HCT116 (cell line): Measurements from ENCODE around the gene CSNK1E. TPM values are rescaled to one million over a fixed set of nuclear protein-coding genes. Genes with fewer than 3 reads are reported as not detected.

Source experiments
- ATAC-seq: fragments of 200-7000 bp; cut with Tn5 transposase; 2 replicates; pipeline ENCODE4 v1.9.1; 2020; ENCODE audit warnings: mild to moderate bottlenecking, moderate library complexity
- BruUV-seq: library from RNA; stranded (reverse); fragments of 400-500 nt; replicated peaks from 2 replicates; lab custom pipeline; 2021; lab: Mats Ljungman, UMichigan
- CTCF ChIA-PET: fragments of 300-600 bp; sonication (Branson Sonifier 250); formaldehyde crosslinking; loops from one replicate; lab custom pipeline; 2021; ENCODE audit warnings: antibody characterized with exemption; lab: Charles Lee
- POLR2A ChIA-PET: fragments of 300-600, 350-600 bp; sonication (Branson Sonifier 250); formaldehyde crosslinking; loops from one replicate; lab custom pipeline; 2021; ENCODE audit warnings: antibody characterized with exemption; lab: Charles Lee
- RAD21 ChIA-PET, 2 experiments: fragments of 300-600 bp; sonication (Branson Sonifier 250); formaldehyde crosslinking; loops; one replicate each; lab custom pipeline; 2023; ENCODE audit warnings: low total read pairs in 2 of 2; ENCODE audit not compliant: uncharacterized antibody in 2 of 2, unreplicated experiment in 2 of 2, low non-redundant PET in 1 of 2; lab: Charles Lee
- DNase-seq: peaks from one replicate; pipeline ENCODE4 v3.0.0-alpha.2; 2010; ENCODE audit warnings: low read depth, low spot score
- H2AFZ ChIP-seq: fragments of 200-600 bp; shearing (Covaris generic), sonication (generic); 2 replicates; pipeline ENCODE4 v1.6.1; 2017; ENCODE audit warnings: low read depth, mixed run types, mixed read lengths, antibody characterized with exemption, low read length; ENCODE audit not compliant: poor library complexity, severe bottlenecking
- H3K27ac ChIP-seq: 2 replicates; pipeline ENCODE4 v1.5.1; 2012; ENCODE audit warnings: low read depth, low read length
- H3K27me3 ChIP-seq: fragments of 200-600 bp; sonication (generic); 2 replicates; pipeline ENCODE4 v1.6.1; 2016; ENCODE audit warnings: mixed run types, low read length, mixed read lengths; ENCODE audit not compliant: insufficient read depth
- H3K36me3 ChIP-seq, 2 experiments: fragments of 200-500 bp in 1 of 2; fragments of 200-600 bp in 1 of 2; sonication (Bioruptor generic) in 1 of 2; sonication (generic) in 1 of 2; 2 replicates each; pipeline versions ENCODE4 v1.5.1 to v1.6.1; 2014 to 2016; ENCODE audit warnings: low read length in 2 of 2, inconsistent platforms in 1 of 2, mixed read lengths in 1 of 2, mixed run types in 1 of 2; ENCODE audit not compliant: insufficient read depth in 2 of 2, control insufficient read depth in 1 of 2
- H3K4me1 ChIP-seq, 2 experiments: fragments of 200-600 bp in 1 of 2; sonication (generic) in 1 of 2; 2 replicates each; pipeline versions ENCODE4 v1.5.1 to v1.6.1; 2012 to 2017; ENCODE audit warnings: low read length in 2 of 2, inconsistent platforms in 1 of 2, mild to moderate bottlenecking in 1 of 2, mixed read lengths in 1 of 2, mixed run types in 1 of 2, moderate library complexity in 1 of 2; ENCODE audit not compliant: insufficient read depth in 2 of 2, control insufficient read depth in 1 of 2
- H3K4me2 ChIP-seq: fragments of 200-600 bp; sonication (generic); 2 replicates; pipeline ENCODE4 v1.6.1; 2017; ENCODE audit warnings: mixed run types, low read length, mixed read lengths
- H3K4me3 ChIP-seq, 2 experiments: fragments of 200-600 bp in 1 of 2; sonication (generic) in 1 of 2; replicated peaks in 1 of 2; 2 replicates each; pipeline ENCODE4 v1.5.1; 2011 to 2016; ENCODE audit warnings: low read length in 2 of 2, control low read depth in 1 of 2, low read depth in 1 of 2, mild to moderate bottlenecking in 1 of 2, mixed read lengths in 1 of 2, mixed run types in 1 of 2
- H3K79me2 ChIP-seq: fragments of 200-600 bp; sonication (generic); 2 replicates; pipeline ENCODE4 v1.6.1; 2017; ENCODE audit warnings: mild to moderate bottlenecking, mixed run types, low read length, moderate library complexity, mixed read lengths; ENCODE audit not compliant: insufficient read depth
- H3K9ac ChIP-seq: fragments of 200-600 bp; sonication (generic); 2 replicates; pipeline ENCODE4 v1.6.1; 2016; ENCODE audit warnings: low read length, mixed read lengths
- H3K9me2 ChIP-seq: fragments of 200-600 bp; sonication (generic), shearing (Covaris generic); 2 replicates; pipeline ENCODE4 v1.6.1; 2017; ENCODE audit warnings: mixed run types, mild to moderate bottlenecking, moderate library complexity; ENCODE audit not compliant: insufficient read depth
- H3K9me3 ChIP-seq, 2 experiments: fragments of 200-500 bp in 1 of 2; fragments of 200-600 bp in 1 of 2; sonication (Bioruptor generic) in 1 of 2; sonication (generic) in 1 of 2; 2 replicates each; pipeline ENCODE4 v1.6.1; 2014 to 2017; ENCODE audit warnings: low read length in 2 of 2, mixed read lengths in 2 of 2, inconsistent platforms in 1 of 2, low read depth in 1 of 2, mild to moderate bottlenecking in 1 of 2, mixed run types in 1 of 2, moderate library complexity in 1 of 2; ENCODE audit not compliant: control insufficient read depth in 1 of 2, insufficient read depth in 1 of 2
- H4K20me1 ChIP-seq: fragments of 200-600 bp; sonication (generic), shearing (Covaris generic); 2 replicates; pipeline ENCODE4 v1.6.1; 2017; ENCODE audit warnings: mixed run types, mild to moderate bottlenecking, moderate library complexity; ENCODE audit not compliant: insufficient read depth
- CEBPB ChIP-seq: IDR thresholded peaks from 2 replicates; pipeline ENCODE4 v1.6.1; 2012; ENCODE audit warnings: low read depth
- EGR1 ChIP-seq: IDR thresholded peaks from 2 replicates; pipeline ENCODE4 v1.6.1; 2012; ENCODE audit warnings: low read depth
- EZH2 ChIP-seq: fragments of 200-600 bp; sonication (generic); IDR thresholded peaks from 2 replicates; pipeline ENCODE4 v1.6.1; 2017; ENCODE audit warnings: antibody characterized with exemption, mixed run types
- EZH2phosphoT487 ChIP-seq: fragments of 200-600 bp; IDR thresholded peaks from 2 replicates; pipeline ENCODE4 v1.6.1; 2018; ENCODE audit warnings: antibody characterized with exemption, borderline replicate concordance
- REST ChIP-seq: IDR thresholded peaks from 2 replicates; pipeline ENCODE4 v1.6.1; 2012; ENCODE audit warnings: low read depth
- SP1 ChIP-seq: IDR thresholded peaks from 2 replicates; pipeline ENCODE4 v1.6.1; 2012; ENCODE audit warnings: low read depth
- TCF7L2 ChIP-seq: IDR thresholded peaks from 2 replicates; pipeline ENCODE4 v1.7.0; 2011; ENCODE audit warnings: borderline replicate concordance, inconsistent platforms; ENCODE audit not compliant: insufficient read depth, insufficient read length; ENCODE audit errors: extremely low read depth
- intact Hi-C: fragments of 100-400 bp; cut with micrococcal nuclease; formaldehyde crosslinking; loops from 2 replicates; pipeline ENCODE4 v1.10.0; 2022
- total RNA-seq: library from RNA; stranded (reverse); gene quantifications from one replicate; pipeline ENCODE4 v1.2.1, GENCODE V29; 2021; ENCODE audit not compliant: unreplicated experiment

CSNK1E gene
- total RNA-seq, 1 experiment from 2014 or later: 190 TPM

- TF ChIP-seq CEBPB: no peak
- TF ChIP-seq EZH2: no peak
- no peak for TF ChIP-seq REST
- no peak for TF ChIP-seq EGR1
- TF ChIP-seq TCF7L2: no peak
- TF ChIP-seq, all 23 proteins: peak for 0
Observed at GRCh38 chr22:38327396-38327795, 10.2 kb upstream of the CSNK1E start (continued).

GRCh38 chr22:38325587-38325986 lies 8.4 kb upstream of the CSNK1E start:
- Histone ChIP-seq H3K4me1 (peaks cover 6 to 17% of the 10 kb centered on the region in 2 experiments; a peak in 3 of 4 replicates), H4K20me1 (no peaks in the 10 kb centered on the region), H2AFZ (no peak overlapping the region), H3K4me3 (no peak overlapping the region), H3K79me2 (no peaks in the 10 kb centered on the region), H3K27me3 (no peaks in the 10 kb centered on the region), H3K9me2 (no peaks in the 10 kb centered on the region), H3K36me3 (no peaks in the 10 kb centered on the region), H3K27ac (no peak overlapping the region), H3K9ac (no peak overlapping the region), H3K4me2 (no peak overlapping the region), H3K9me3 (no peaks in the 10 kb centered on the region)
- ChIA-PET POLR2A (no interaction called here), RAD21 (no interaction called here), CTCF (no interaction called here)
- DNase-seq (no peak), ATAC-seq (no peak)
- TF ChIP-seq SP1 (no peak), EZH2phosphoT487 (no peak)
- intact Hi-C loops: no loop called here
- BruUV-seq: no TSS peak
